Measurements from ENCODE around the gene CD96.

CD96 gene

DNA sequence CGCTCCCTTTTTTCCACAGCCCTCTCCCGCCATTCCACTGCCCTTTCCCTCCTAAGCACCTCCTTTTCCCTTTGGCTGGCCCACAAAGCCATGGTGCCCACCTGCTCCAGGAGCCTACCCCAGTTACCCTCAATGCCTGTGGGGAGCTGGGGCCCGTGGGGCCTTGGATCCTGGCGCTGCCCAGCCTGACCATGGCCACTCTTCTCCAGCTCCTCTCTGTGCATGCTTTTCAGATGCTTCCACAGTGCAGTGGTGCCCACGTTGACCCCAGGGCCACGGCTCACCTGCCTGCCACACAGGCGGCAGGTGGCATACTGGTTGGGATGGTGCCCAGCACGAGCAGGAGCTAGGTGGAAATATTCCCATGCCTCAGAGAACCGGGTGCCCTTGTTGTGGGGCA, 51.7 kb downstream of the CD96 start:
- peaks cover 68% of the 10 kb centered on the region for H3K4me1 Mint-ChIP-seq (ENCODE audit: low read depth)
- peak overlapping the region; percentile 81 for H3K4me3 Mint-ChIP-seq
- peak overlapping the region; percentile 79 for H3K27ac Mint-ChIP-seq
- no peaks in the 10 kb centered on the region for H3K27me3 Mint-ChIP-seq (ENCODE audit: low read depth)
- H3K9me3 Mint-ChIP-seq, result no peaks in the 10 kb centered on the region
- H3K36me3 Mint-ChIP-seq (ENCODE audit: low read depth), result peaks cover 81% of the 10 kb centered on the region
- no peak for DNase-seq (ENCODE audit: low spot score)

DNA sequence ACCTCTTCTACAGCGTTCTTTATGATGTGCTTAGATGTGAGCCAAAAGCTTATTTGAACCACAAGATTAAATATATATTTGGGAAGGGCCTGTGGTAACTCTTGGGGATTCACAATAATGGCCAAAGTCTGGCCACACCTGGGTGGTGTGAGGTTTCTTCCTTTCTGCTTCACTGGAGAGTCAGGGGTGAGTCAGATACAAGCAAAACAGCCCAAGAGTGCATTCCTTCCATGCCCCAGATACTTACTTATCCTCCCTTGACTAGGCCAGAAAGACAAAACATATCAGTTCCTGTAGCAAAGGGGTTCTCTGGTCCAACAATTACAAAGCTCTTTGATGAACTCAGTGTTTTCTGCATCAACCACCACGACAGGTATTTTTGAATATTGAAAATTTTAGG, 52.2 kb downstream of the CD96 start:
- peaks cover 68% of the 10 kb centered on the region for H3K4me1 Mint-ChIP-seq (ENCODE audit: low read depth)
- H3K9me3 Mint-ChIP-seq, result no peaks in the 10 kb centered on the region
- no peaks in the 10 kb centered on the region for H3K27me3 Mint-ChIP-seq (ENCODE audit: low read depth)
- no peak for DNase-seq (ENCODE audit: low spot score)
- H3K4me3 Mint-ChIP-seq, result peak overlapping the region; percentile 81
- peaks cover 81% of the 10 kb centered on the region for H3K36me3 Mint-ChIP-seq (ENCODE audit: low read depth)
- H3K27ac Mint-ChIP-seq, result peak overlapping the region; percentile 79

DNA sequence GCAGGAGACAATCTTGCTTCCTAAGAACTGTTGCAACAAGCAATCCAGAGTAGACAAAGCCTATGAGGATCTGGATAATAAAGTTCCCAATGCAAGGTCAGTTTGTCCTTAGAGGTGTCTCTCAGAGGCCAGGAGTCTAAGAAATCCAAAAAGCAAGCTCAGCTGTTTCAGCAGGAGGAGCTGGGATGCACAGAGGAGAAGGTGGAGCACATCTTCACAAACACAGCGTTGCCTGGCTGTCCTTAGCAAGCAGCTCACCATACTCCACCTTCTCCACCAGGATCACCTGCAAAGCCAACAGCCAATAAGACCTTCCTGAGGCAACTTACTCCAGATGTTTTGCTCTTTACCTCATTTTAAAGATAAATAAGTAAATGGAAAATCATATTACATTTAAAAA, 52.8 kb downstream of the CD96 start:
- DNase-seq (ENCODE audit: low spot score), result no peak
- Mint-ChIP-seq H3K4me3 (peak overlapping the region; percentile 81), H3K4me1 (ENCODE audit: low read depth) (peaks cover 63% of the 10 kb centered on the region), H3K27ac (peak overlapping the region; percentile 88), H3K9me3 (no peaks in the 10 kb centered on the region), H3K27me3 (ENCODE audit: low read depth) (no peaks in the 10 kb centered on the region), H3K36me3 (ENCODE audit: low read depth) (peaks cover 79% of the 10 kb centered on the region)

DNA sequence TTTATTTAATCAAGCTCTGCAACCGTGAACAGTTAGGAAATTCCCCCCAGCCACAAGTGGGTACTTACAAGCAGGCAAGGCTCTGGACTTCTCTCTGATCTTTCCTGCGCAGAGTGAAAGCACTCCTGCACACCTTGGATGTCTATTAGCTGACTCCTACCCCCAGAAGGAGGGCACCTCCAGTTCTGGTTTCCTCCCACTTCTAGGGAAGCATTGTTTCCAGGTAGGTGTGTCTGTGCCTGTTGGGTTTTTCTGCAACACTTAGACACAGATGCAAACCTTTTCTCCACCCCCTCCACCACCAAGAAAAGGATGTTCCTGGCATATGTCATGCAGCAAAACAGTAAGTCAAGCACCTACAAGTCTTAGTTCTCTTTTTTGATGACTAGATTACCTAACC, 53.2 kb downstream of the CD96 start, which contains the start of gene ZBED2:
TSS of gene ZBED2 (minus strand) at position 115 of the 400 bp plus-strand sequence. CDS start 1,145 bp downstream, outside the sequence.
- no peaks in the 10 kb centered on the region for H3K9me3 Mint-ChIP-seq
- H3K4me3 Mint-ChIP-seq, result peak within 1 kb of the TSS; percentile 81
- DNase-seq (ENCODE audit: low spot score), result peak; percentile 61
- H3K36me3 Mint-ChIP-seq (ENCODE audit: low read depth), result peaks cover 79% of the 10 kb centered on the region
- H3K4me1 Mint-ChIP-seq (ENCODE audit: low read depth), result peaks cover 62% of the 10 kb centered on the region
- H3K27me3 Mint-ChIP-seq (ENCODE audit: low read depth), result no peaks in the 10 kb centered on the region
- H3K27ac Mint-ChIP-seq, result peak within 1 kb of the TSS; percentile 88

DNA sequence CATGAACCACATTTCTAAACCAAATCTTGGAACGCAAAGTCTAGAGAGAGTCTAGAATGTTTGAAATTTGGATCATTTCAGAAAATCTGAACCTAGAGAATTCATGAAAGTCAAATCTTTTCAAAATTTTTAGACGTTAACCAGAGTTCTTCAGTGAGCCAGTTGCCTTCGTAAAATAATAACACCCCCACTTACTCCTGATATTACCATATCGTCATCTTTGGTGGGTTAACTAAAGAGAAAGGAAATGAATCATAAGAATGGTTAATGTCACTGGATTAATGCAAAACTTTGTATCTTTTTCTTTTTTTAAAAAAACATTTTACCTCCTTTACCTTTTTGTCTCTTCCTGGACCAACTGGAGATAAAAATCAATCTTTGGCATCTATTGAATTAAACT, 54.3 kb downstream of the CD96 start:
- H3K9me3 Mint-ChIP-seq, result no peaks in the 10 kb centered on the region
- H3K27me3 Mint-ChIP-seq (ENCODE audit: low read depth), result no peaks in the 10 kb centered on the region
- DNase-seq (ENCODE audit: low spot score), result no peak
- peaks cover 78% of the 10 kb centered on the region for H3K36me3 Mint-ChIP-seq (ENCODE audit: low read depth)
- H3K4me1 Mint-ChIP-seq (ENCODE audit: low read depth), result peaks cover 61% of the 10 kb centered on the region
- peak overlapping the region; percentile 79 for H3K27ac Mint-ChIP-seq
- H3K4me3 Mint-ChIP-seq, result peak overlapping the region; percentile 37

DNA sequence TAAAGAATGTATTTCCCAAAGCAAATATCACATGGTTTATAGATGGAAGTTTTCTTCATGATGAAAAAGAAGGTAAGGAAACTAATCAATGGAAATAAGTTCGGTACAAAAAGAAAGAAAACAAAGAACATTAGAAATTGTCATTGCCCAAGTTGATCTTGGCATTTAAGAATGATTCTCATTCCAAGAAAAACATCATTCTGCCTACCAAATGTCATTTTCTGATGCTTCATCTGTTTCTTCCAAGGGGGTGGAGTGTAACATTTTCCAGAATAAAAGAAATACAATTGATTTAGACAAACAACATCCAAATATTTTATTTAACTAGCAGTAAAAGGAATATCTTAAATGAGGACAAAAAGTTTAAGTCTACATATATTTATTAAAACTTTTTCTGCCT, 56.1 kb downstream of the CD96 start:
- Mint-ChIP-seq H3K9me3 (no peaks in the 10 kb centered on the region), H3K27ac (no peak overlapping the region), H3K4me3 (no peak overlapping the region), H3K4me1 (ENCODE audit: low read depth) (peaks cover 57% of the 10 kb centered on the region), H3K27me3 (ENCODE audit: low read depth) (no peaks in the 10 kb centered on the region), H3K36me3 (ENCODE audit: low read depth) (peaks cover 80% of the 10 kb centered on the region)
- DNase-seq (ENCODE audit: low spot score), result no peak

DNA sequence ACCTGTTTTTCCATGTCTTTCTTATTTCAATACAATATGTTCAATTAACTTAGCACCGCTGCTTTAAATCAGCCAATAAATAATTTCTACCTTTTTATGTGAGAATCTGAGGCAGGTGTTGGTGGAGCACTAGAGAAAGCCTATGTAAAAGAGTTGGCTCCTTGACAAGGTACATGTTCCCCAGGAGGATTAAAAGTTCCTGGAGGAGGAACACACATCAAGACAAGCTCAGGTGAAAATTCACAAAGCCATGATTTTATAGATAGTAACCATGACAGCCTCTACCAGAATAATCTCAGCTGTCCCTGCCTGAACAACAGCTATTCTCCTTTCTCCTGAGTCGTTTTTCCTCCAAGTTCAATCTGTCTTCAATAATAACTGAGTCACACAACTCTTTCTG, 56.6 kb downstream of the CD96 start:
- no peak for DNase-seq (ENCODE audit: low spot score)
- peaks cover 80% of the 10 kb centered on the region for H3K36me3 Mint-ChIP-seq (ENCODE audit: low read depth)
- peaks cover 56% of the 10 kb centered on the region for H3K4me1 Mint-ChIP-seq (ENCODE audit: low read depth)
- no peaks in the 10 kb centered on the region for H3K9me3 Mint-ChIP-seq
- H3K27ac Mint-ChIP-seq, result no peak overlapping the region
- H3K4me3 Mint-ChIP-seq, result no peak overlapping the region
- no peaks in the 10 kb centered on the region for H3K27me3 Mint-ChIP-seq (ENCODE audit: low read depth)

DNA sequence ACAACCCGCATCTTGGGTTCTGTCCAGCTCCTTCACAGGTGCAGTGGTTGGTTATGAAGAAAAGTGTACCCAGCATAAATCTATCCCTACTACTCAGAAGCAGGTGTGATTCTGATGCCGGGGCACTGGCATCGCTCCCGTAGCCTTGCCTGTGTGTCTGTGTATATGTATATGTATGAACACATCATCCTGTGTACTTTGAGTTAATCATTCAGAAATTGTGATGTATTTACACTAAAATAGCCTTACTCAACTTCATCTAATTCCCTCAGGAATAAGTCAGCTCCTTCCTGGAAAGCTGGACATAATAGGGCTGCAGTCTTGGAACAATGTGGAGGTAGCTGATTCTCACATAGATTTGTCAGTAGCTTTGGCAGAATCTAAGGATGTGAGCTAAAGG, 59.8 kb downstream of the CD96 start:
- Mint-ChIP-seq H3K4me1 (ENCODE audit: low read depth) (peaks cover 58% of the 10 kb centered on the region), H3K36me3 (ENCODE audit: low read depth) (peaks cover 81% of the 10 kb centered on the region), H3K9me3 (no peaks in the 10 kb centered on the region), H3K27me3 (ENCODE audit: low read depth) (no peaks in the 10 kb centered on the region), H3K27ac (peak overlapping the region; percentile 37), H3K4me3 (no peak overlapping the region)
- DNase-seq (ENCODE audit: low spot score), result no peak

DNA sequence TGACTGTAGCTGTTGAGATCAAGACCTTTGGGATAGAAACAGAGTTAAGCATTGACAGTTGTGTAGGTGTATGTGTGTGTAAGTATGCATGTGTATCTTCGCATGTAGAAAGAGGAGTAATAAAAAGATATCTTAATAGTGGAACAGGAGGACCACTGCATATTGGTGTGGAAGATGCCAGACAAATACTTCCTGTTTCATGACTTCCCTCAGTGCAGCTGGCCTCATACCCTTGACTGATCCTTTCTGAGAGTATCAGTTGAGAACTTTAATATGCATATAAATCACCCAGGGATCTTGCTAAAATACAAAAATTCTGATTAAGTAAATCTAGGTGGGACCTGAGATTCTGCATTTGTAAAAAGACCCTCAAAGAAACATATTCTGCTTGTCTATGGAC, 61.7 kb downstream of the CD96 start:
- Mint-ChIP-seq H3K27me3 (ENCODE audit: low read depth) (no peaks in the 10 kb centered on the region), H3K4me3 (peak overlapping the region; percentile 7), H3K36me3 (ENCODE audit: low read depth) (peaks cover 81% of the 10 kb centered on the region), H3K4me1 (ENCODE audit: low read depth) (peaks cover 64% of the 10 kb centered on the region), H3K27ac (peak overlapping the region; percentile 37), H3K9me3 (no peaks in the 10 kb centered on the region)
- DNase-seq (ENCODE audit: low spot score), result no peak

DNA sequence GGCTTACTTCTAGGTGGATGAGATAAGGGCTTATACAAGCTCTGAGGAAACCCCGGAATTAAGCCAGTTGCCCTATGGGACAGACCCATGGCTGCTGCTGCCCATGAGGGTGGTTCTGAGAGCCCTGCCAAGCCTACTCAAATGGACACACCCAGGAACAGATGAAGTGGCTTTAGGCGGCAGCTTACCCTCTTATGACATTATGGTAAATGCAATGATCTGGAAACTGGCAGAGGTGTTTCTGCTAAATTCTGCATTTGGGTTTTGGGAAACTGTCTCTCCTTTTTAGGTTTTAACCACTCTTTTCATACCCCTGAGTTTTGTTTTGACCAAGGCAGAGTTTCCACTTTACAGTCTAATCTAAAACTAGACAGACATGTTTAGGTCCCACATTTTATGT, 62.1 kb downstream of the CD96 start:
- H3K27me3 Mint-ChIP-seq (ENCODE audit: low read depth), result no peaks in the 10 kb centered on the region
- peak; percentile 62 for DNase-seq (ENCODE audit: low spot score)
- H3K4me3 Mint-ChIP-seq, result peak overlapping the region; percentile 0
- peaks cover 85% of the 10 kb centered on the region for H3K36me3 Mint-ChIP-seq (ENCODE audit: low read depth)
- H3K9me3 Mint-ChIP-seq, result peaks cover 4% of the 10 kb centered on the region
- peaks cover 69% of the 10 kb centered on the region for H3K4me1 Mint-ChIP-seq (ENCODE audit: low read depth)
- H3K27ac Mint-ChIP-seq, result peak overlapping the region; percentile 37

DNA sequence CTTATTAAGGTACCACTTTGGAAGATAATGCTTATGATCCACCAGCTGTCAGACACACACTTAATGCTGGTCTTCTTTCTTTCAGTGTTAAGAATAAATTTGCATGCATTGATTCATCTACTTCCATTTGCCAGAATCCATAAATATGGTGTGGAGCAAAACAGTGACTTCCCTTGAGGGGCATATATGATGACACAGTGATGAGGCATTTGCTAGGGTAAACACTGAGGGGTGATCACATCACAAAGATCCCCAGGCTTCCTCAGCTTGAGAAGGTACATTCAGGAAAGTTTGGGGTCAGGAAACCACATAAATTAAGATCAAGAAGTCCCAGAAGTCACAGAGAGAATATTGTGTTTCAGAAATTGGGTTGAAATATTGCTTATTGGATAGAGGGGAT, 63.0 kb downstream of the CD96 start:
- DNase-seq (ENCODE audit: low spot score), result no peak
- peak overlapping the region; percentile 50 for H3K27ac Mint-ChIP-seq
- H3K4me1 Mint-ChIP-seq (ENCODE audit: low read depth), result peaks cover 74% of the 10 kb centered on the region
- peaks cover 4% of the 10 kb centered on the region for H3K9me3 Mint-ChIP-seq
- H3K4me3 Mint-ChIP-seq, result no peak overlapping the region
- H3K27me3 Mint-ChIP-seq (ENCODE audit: low read depth), result no peaks in the 10 kb centered on the region
- peaks cover 83% of the 10 kb centered on the region for H3K36me3 Mint-ChIP-seq (ENCODE audit: low read depth)

DNA sequence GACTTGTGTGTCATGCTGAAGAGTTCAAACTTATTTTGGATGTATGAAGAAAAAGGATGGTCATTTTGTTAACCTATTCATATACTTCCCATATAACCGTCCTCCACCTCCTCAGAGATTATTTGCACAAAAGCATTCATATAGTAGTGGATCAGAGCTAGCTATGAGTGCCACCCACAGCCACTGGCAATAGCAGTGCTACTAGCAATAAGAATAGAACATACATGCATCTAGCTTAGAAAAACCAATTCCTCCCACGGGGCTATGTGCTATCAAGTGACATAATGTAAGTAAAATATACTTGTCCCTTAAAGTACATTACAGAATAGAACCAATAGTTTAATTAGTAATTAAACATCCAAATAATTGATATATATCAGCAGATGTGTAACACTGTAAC, 63.5 kb downstream of the CD96 start:
- H3K4me3 Mint-ChIP-seq, result no peak overlapping the region
- DNase-seq (ENCODE audit: low spot score), result no peak
- peaks cover 4% of the 10 kb centered on the region for H3K9me3 Mint-ChIP-seq
- H3K36me3 Mint-ChIP-seq (ENCODE audit: low read depth), result peaks cover 82% of the 10 kb centered on the region
- peaks cover 74% of the 10 kb centered on the region for H3K4me1 Mint-ChIP-seq (ENCODE audit: low read depth)
- H3K27me3 Mint-ChIP-seq (ENCODE audit: low read depth), result no peaks in the 10 kb centered on the region
- H3K27ac Mint-ChIP-seq, result peak overlapping the region; percentile 14

DNA sequence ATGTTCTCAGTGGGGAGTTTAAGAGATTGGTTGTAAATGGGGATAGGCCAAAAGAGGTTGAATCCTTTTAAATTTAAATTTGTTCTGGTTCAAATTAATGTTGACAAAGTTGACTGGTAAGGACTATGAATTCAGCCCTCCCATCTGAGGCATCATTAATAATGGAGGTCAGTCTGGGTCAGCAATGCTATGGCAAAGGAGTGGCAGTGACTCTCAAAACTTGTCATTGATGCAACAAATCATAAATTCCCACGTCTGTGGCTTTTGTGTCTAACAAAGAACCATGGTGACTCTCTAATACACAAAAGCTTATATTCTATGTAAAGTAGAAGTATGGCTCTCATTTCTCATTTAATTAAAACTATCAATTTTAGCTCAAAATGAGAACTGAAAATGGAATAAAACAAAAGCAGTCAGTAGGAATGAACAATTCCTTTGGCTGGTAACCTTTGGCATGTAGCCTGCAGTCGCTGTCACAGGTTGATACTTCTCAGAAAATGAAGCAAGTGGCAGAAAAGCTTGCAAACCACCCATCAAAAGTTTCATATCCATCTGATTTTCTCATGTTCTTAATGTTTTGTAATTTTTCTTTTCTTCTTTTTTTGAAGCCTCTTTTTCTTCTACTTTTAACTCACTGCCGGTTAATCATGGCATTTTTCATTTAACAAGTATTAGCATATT, 65.4 kb downstream of the CD96 start:
- Mint-ChIP-seq H3K4me1 (ENCODE audit: low read depth) (peaks cover 84% of the 10 kb centered on the region), H3K9me3 (peaks cover 4% of the 10 kb centered on the region), H3K27me3 (ENCODE audit: low read depth) (no peaks in the 10 kb centered on the region), H3K27ac (peak overlapping the region; percentile 72), H3K36me3 (ENCODE audit: low read depth) (peaks cover 86% of the 10 kb centered on the region), H3K4me3 (no peak overlapping the region)
- no peak for DNase-seq (ENCODE audit: low spot score)

DNA sequence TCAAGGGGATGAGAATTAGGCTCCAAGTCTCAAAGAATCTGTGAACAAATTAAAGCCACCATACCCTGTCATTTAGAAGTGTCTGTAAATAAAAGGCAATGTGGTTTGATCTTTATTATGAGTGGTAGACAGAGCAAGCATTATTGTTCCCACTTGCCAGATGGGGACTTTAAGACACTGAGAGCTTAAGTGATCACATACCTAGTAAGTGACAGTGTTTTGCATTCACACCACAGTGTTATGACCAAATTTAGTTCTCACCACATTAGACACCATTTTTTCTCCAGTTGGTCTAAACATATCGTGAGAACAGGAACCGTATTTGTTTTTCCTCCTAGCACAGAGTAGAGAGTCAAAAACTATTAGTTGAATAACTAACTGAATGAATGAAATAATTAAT, 66.4 kb downstream of the CD96 start:
- Mint-ChIP-seq H3K27ac (peak overlapping the region; percentile 72), H3K36me3 (ENCODE audit: low read depth) (peaks cover 87% of the 10 kb centered on the region), H3K27me3 (ENCODE audit: low read depth) (no peaks in the 10 kb centered on the region), H3K4me3 (no peak overlapping the region), H3K4me1 (ENCODE audit: low read depth) (peaks cover 87% of the 10 kb centered on the region), H3K9me3 (peaks cover 4% of the 10 kb centered on the region)
- DNase-seq (ENCODE audit: low spot score), result no peak

DNA sequence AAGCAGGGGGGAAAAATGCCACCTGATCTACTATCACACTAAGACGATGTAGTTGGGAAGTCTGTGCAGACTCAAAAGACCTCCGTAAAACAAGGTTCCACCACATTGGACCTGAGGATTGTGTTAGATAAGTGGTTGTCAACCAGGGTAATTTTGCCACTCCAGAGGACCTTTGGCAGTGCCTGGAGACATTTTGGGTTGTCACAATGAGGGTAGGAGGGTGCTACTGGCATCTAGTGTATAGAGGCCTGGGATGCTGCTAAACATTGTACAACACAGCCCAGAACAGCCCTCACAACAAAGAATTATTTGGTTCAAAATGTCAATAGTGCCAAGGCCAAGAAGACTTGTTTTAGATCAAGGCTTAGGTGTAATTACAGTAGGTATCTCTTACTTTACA, 67.7 kb downstream of the CD96 start:
- peaks cover 85% of the 10 kb centered on the region for H3K4me1 Mint-ChIP-seq (ENCODE audit: low read depth)
- no peak for DNase-seq (ENCODE audit: low spot score)
- H3K36me3 Mint-ChIP-seq (ENCODE audit: low read depth), result peaks cover 85% of the 10 kb centered on the region
- H3K27ac Mint-ChIP-seq, result peak overlapping the region; percentile 93
- H3K4me3 Mint-ChIP-seq, result peak overlapping the region; percentile 25
- no peaks in the 10 kb centered on the region for H3K27me3 Mint-ChIP-seq (ENCODE audit: low read depth)
- peaks cover 4% of the 10 kb centered on the region for H3K9me3 Mint-ChIP-seq

Measured in T-helper 2 cell treated with Interferon-gamma antibody and Interleukin-4, amounts not matched to agents 5 μg/mL and 100 μg/mL, for 36 hours (primary cell).